ENCODE data around the gene GPATCH8. TPM values are rescaled to one million over a fixed set of nuclear protein-coding genes. Genes with fewer than 3 reads are reported as not detected.

GPATCH8 gene
- total RNA-seq, 1 donor from 2014 or later = 12.6 TPM

DNA sequence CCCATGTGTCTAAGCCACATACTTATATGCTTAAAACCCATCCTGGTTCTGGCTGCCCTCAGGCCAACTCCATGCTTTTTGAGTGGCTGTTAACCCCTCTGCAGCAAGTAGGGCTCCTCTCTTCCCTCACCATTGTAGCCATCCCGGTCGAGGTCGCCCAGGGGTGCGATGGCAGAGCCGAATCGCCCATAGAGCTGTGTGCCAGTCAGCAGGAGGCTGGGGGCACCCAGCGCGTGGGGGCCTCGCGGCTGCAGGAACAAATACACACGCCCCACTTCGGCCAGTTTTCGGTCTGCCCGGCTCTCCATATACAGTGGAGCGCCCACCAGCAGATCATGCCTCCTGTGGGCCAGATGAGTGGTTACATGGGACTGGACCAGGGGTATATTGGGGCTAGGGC lies 119.8 kb downstream of the GPATCH8 start:
- no peak overlapping the region for H3K4me3 ChIP-seq (ENCODE audit: low read depth, low read length)
- DNase-seq (ENCODE audit: low read depth) = no peak
- TF ChIP-seq, protein P1, sequence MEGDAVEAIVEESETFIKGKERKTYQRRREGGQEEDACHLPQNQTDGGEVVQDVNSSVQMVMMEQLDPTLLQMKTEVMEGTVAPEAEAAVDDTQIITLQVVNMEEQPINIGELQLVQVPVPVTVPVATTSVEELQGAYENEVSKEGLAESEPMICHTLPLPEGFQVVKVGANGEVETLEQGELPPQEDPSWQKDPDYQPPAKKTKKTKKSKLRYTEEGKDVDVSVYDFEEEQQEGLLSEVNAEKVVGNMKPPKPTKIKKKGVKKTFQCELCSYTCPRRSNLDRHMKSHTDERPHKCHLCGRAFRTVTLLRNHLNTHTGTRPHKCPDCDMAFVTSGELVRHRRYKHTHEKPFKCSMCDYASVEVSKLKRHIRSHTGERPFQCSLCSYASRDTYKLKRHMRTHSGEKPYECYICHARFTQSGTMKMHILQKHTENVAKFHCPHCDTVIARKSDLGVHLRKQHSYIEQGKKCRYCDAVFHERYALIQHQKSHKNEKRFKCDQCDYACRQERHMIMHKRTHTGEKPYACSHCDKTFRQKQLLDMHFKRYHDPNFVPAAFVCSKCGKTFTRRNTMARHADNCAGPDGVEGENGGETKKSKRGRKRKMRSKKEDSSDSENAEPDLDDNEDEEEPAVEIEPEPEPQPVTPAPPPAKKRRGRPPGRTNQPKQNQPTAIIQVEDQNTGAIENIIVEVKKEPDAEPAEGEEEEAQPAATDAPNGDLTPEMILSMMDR (conservative IDR thresholded peaks at IDR 0.05; ENCODE audit: low read depth, low read length) = no peak

DNA sequence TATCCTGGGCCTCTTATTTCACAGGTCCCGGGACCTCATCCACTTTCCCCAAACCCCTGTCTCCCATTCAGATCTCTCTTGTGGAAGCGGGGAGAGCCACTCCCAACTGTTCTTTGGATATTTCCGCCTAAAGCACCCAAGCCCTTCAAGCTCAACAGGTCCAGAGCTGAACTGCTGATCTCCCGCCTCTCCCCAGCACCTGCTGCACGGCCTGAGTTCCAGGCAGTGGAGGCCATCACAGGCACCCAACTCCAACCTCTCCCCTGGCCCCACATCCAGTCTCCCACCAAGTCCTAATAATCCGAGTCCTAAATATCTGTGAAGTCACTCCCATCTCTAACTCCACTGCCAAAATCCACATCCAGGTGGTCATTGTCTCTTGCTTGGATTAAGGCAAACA lies 120.3 kb downstream of the GPATCH8 start:
- DNase-seq (ENCODE audit: low read depth) = no peak
- TF ChIP-seq, protein P1 (conservative IDR thresholded peaks at IDR 0.05; ENCODE audit: low read depth, low read length) = no peak
- H3K4me3 ChIP-seq (ENCODE audit: low read depth, low read length) = no peak overlapping the region

DNA sequence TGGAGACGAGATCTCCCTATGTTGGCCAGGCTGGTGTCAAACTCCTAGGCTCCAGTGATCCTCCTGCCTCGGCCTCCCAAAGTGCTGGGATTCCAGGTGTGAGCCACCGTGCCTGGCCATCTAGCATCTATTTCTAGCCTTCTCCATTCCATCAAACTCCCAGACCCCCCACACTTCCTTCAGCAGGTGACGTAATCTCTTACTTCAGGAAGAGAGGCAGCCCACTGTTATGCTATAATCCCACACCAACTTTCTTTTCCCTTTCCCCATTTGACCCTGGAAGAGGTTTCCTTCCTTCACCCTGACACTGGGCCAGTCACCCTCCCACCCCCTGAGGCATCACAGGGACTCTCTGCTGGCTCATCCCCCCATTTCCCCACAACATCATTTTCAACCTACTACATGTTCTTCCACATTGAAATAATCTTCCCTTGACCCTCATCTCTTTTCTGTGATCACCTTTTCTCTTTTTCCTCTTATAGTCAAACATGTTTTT lies 121.3 kb downstream of the GPATCH8 start:
- DNase-seq (ENCODE audit: low read depth) = no peak
- H3K4me3 ChIP-seq (ENCODE audit: low read depth, low read length) = no peak overlapping the region
- TF ChIP-seq, protein P1 (conservative IDR thresholded peaks at IDR 0.05; ENCODE audit: low read depth, low read length) = no peak

DNA sequence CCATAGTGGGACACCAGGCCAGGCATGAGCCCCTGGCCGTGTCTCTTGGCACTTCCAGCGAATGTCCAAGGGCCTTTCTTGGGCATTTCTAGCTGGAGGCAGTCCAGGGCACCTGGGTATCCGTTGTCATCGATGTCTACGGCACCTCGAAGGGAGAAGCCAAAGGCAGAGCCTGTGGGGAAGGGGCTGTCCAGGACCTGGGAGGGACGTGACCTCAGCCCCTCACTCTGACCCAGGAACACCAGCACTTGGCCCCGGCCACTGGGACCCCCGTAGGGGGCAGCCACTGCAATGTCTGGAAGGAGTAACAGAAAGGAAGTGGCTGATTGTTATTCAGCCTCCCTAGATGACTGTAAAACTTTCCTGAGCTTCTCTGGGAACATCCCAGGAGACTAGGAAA lies 122.4 kb downstream of the GPATCH8 start:
- no peak overlapping the region for H3K4me3 ChIP-seq (ENCODE audit: low read depth, low read length)
- TF ChIP-seq, protein P1 (conservative IDR thresholded peaks at IDR 0.05; ENCODE audit: low read depth, low read length) = no peak
- no peak for DNase-seq (ENCODE audit: low read depth)

DNA sequence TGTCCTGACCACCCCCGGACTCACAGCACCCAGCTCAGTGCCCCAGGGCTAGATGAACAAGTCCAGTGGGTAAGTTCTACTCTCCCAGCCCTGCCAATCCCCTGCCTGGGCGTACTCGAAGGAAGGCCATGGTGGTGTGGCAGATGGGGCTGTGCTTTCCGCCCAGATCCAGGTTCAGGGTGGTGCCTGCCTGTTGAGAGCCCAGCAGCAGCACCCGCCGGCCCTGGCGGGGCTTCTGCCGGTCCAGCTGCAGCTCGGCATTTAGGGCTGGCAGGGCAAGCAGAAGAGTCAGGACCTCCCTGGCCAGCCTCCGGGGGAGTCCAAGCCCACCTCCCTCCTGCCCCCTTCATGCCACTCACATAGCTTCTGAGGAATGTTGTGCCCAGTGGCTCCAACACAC lies 123.3 kb downstream of the GPATCH8 start:
- TF ChIP-seq, protein P1 (conservative IDR thresholded peaks at IDR 0.05; ENCODE audit: low read depth, low read length) = no peak
- no peak overlapping the region for H3K4me3 ChIP-seq (ENCODE audit: low read depth, low read length)
- DNase-seq (ENCODE audit: low read depth) = no peak

DNA sequence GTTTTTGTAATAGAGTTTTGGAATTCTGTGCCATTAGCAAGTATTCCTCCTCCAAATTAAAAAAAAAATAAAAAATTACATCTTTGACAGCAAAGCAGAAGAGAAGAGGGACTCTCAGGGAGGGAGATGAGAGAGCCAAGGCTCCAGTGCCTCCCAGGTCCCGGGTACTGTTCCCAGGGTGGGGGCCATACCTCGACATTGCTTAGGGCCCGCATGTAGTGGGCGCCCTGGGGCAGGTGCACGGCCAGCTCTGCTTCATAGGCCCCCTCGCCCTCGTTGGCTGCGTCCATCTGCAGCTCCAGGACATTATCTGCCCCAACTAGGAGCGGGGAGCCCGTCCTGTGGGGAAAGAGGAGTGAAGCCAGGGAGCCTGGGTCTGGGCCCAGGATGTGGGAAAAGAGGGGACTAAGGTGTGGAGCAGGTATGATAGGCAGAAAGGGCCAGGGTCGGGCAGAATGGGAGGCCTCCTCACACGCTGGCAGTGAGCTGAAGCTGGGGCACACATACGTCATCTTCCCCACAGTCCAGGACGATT lies 125.0 kb downstream of the GPATCH8 start:
- no peak overlapping the region for H3K4me3 ChIP-seq (ENCODE audit: low read depth, low read length)
- DNase-seq (ENCODE audit: low read depth) = no peak
- TF ChIP-seq, protein P1 (conservative IDR thresholded peaks at IDR 0.05; ENCODE audit: low read depth, low read length) = no peak

DNA sequence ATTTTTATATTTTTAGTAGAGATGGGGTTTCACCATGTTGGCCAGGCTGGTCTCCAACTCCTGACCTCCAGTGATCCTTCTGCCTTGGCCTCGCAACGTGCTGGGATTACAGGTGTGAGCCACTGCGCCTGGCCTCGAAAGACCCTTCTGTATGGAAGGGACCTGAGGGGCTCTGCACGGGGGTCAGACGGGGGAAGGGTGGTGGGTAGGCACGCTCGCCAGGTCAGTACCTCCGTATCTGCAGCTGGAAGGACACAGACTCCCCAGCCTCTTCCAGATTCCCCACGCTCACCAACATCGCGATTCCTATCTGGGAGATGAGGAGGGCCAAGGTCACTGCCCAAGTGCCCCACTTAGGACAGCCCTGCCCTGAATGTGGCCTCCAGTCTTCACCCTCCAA lies 126.4 kb downstream of the GPATCH8 start:
- DNase-seq (ENCODE audit: low read depth) = no peak
- H3K4me3 ChIP-seq (ENCODE audit: low read depth, low read length) = no peak overlapping the region
- TF ChIP-seq, protein P1 (conservative IDR thresholded peaks at IDR 0.05; ENCODE audit: low read depth, low read length) = no peak

Data from epithelial cell of proximal tubule (primary cell).